ENCODE data around the gene DLG3. TPM values are rescaled to one million over a fixed set of nuclear protein-coding genes. Genes with fewer than 3 reads are reported as not detected.

Gene DLG3
- total RNA-seq, 1 donor from 2014 or later: 14.2 TPM

- intact Hi-C loops (cut with micrococcal nuclease): no loop called here
Observed at GRCh38 chrX:70476166-70476933, 31.7 kb downstream of the DLG3 start.

- intact Hi-C loops (cut with micrococcal nuclease): no loop called here
Observed at GRCh38 chrX:70476934-70477733, 32.5 kb downstream of the DLG3 start.

- intact Hi-C loops (cut with micrococcal nuclease): no loop called here
Observed at GRCh38 chrX:70477734-70478075, 33.1 kb downstream of the DLG3 start.

- intact Hi-C loops (cut with micrococcal nuclease): no loop called here
Observed at GRCh38 chrX:70478526-70479245, 34.1 kb downstream of the DLG3 start.

GRCh38 chrX:70479247-70479921 lies 34.7 kb downstream of the DLG3 start:
- intact Hi-C loops (cut with micrococcal nuclease): no loop called here

- intact Hi-C loops (cut with micrococcal nuclease): no loop called here
Observed at GRCh38 chrX:70479922-70480659, 35.5 kb downstream of the DLG3 start.

- intact Hi-C loops (cut with micrococcal nuclease): no loop called here
Observed at GRCh38 chrX:70480660-70481018, 36.0 kb downstream of the DLG3 start.

GRCh38 chrX:70481471-70482270 lies 37.0 kb downstream of the DLG3 start:
- intact Hi-C loops (cut with micrococcal nuclease): no loop called here

- intact Hi-C loops (cut with micrococcal nuclease): no loop called here
Observed at GRCh38 chrX:70482300-70482699, 37.7 kb downstream of the DLG3 start.

GRCh38 chrX:70485466-70485865 lies 40.8 kb downstream of the DLG3 start:
- intact Hi-C loops (cut with micrococcal nuclease): no loop called here

GRCh38 chrX:70488856-70489255 lies 44.2 kb downstream of the DLG3 start:
- intact Hi-C loops (cut with micrococcal nuclease): no loop called here

GRCh38 chrX:70494441-70494840 lies 49.8 kb downstream of the DLG3 start:
- intact Hi-C loops (cut with micrococcal nuclease): no loop called here

GRCh38 chrX:70496491-70496890 lies 51.9 kb downstream of the DLG3 start:
- intact Hi-C loops (cut with micrococcal nuclease): no loop called here

- intact Hi-C loops (cut with micrococcal nuclease): no loop called here
Observed at GRCh38 chrX:70497026-70497425, 52.4 kb downstream of the DLG3 start.

GRCh38 chrX:70498129-70498528 lies 53.5 kb downstream of the DLG3 start:
- intact Hi-C loops (cut with micrococcal nuclease): no loop called here

GRCh38 chrX:70500826-70501225 lies 56.2 kb downstream of the DLG3 start:
- intact Hi-C loops (cut with micrococcal nuclease): loop anchor here (10.0 kb wide), 1 partner anchor 46 kb away; no protein-coding TSS in a partner anchor

- intact Hi-C loops (cut with micrococcal nuclease): loop anchor here (10.0 kb wide), 1 partner anchor 50 kb away; no protein-coding TSS in a partner anchor
Observed at GRCh38 chrX:70504772-70505450, 60.3 kb downstream of the DLG3 start.

- intact Hi-C loops (cut with micrococcal nuclease): loop anchor here (10.0 kb wide), 1 partner anchor 51 kb away; no protein-coding TSS in a partner anchor
Observed at GRCh38 chrX:70505451-70505841, 60.8 kb downstream of the DLG3 start.

- intact Hi-C loops (cut with micrococcal nuclease): loop anchor here (10.0 kb wide), 1 partner anchor 54 kb away; no protein-coding TSS in a partner anchor
Observed at GRCh38 chrX:70508296-70508911, 63.8 kb downstream of the DLG3 start.

Data from T-helper 2 cell treated with Interferon-gamma antibody and Interleukin-4, amounts not matched to agents 100 ng/mL and 5 ng/mL, for 36 hours (primary cell).